Measurements from ENCODE around the gene PRKCE. TPM values are rescaled to one million over a fixed set of nuclear protein-coding genes. Genes with fewer than 3 reads are reported as not detected.

PRKCE gene
- total and polyA plus RNA-seq, 2 of the 8 experiments (the other 6 are each of a cell fraction or from before 2014, with no cell fraction given), result 0.54 to 2.1 TPM

DNA sequence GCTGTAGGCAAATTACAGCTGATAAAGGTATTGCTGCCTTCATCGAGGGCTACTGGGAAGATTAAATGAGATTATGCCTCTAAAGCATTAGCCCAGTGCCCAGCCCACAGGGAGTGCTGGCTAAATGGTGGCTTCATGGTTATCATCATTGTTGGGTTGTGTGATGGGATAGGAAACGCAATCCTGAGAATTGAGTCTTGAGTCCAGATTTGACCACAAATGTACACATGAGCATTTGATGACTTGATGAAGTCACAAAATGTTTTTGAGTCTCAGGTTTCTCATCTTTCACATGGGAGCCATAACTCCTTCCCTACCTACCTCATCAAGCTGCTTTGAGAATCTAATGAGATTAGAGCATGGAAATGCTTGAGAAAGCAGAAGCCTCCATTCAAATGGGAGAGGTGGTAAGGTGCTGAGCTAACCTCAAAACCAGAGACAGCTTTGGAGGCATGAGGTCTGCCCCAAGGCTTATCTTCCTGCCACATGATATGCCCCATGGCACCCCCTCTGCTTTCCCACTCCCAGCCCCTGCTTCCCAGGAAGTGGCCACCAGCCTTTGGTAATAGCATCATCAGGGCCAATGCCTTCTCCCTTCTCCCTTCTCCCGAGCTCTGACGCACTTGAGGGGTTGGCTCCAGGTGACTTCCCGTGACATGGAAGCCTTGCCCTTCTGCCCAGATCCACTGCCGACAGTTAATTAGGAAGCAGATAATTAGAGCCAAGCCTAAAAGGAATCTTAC, 496.3 kb downstream of the PRKCE start (continued):
- TF ChIP-seq CHD7 (IDR thresholded peaks at IDR 0.05; ENCODE audit: insufficient replicate concordance, low read length) (no peak), EGR1 (IDR thresholded peaks at IDR 0.05; ENCODE audit: borderline replicate concordance, low read depth, low read length) (no peak), HDAC6 (IDR thresholded peaks at IDR 0.05; ENCODE audit: low read depth, low read length) (no peak)
